HT-29 (cell line): ENCODE measurements around the gene DISC1. TPM values are rescaled to one million over a fixed set of nuclear protein-coding genes. Genes with fewer than 3 reads are reported as not detected.

ENCODE experiments used
- DNase-seq: peaks from one replicate; pipeline ENCODE4 v3.0.0-alpha.2; 2015; ENCODE audit warnings: low spot score
- total RNA-seq: library from RNA; depleted of rRNA; stranded (reverse); fragments of >200 nt; shearing (Covaris generic); gene quantifications from 2 replicates; pipeline ENCODE4 v1.2.3, GENCODE V29; 2014

DISC1 gene
- total RNA-seq, 1 experiment from 2014 or later: 0.33 TPM

- no peak for DNase-seq
Measured at GRCh38 chr1:232038706-232039677, 412.4 kb downstream of the DISC1 start.

- no peak for DNase-seq
Measured at GRCh38 chr1:232040260-232040659, 413.7 kb downstream of the DISC1 start.

GRCh38 chr1:232044728-232045127 lies 418.1 kb downstream of the DISC1 start:
- no peak for DNase-seq

- no peak for DNase-seq
Measured at GRCh38 chr1:232045139-232045994, 418.8 kb downstream of the DISC1 start.

GRCh38 chr1:232046451-232047306 lies 420.1 kb downstream of the DISC1 start:
- DNase-seq: no peak

GRCh38 chr1:232047473-232047872 lies 420.9 kb downstream of the DISC1 start:
- peak; percentile 13 for DNase-seq

GRCh38 chr1:232048481-232048880 lies 421.9 kb downstream of the DISC1 start:
- DNase-seq: no peak

GRCh38 chr1:232049335-232049734 lies 422.7 kb downstream of the DISC1 start:
- no peak for DNase-seq

GRCh38 chr1:232057217-232057895 lies 430.8 kb downstream of the DISC1 start:
- no peak for DNase-seq

GRCh38 chr1:232057896-232058274 lies 431.3 kb downstream of the DISC1 start:
- no peak for DNase-seq

- DNase-seq: no peak
Measured at GRCh38 chr1:232059726-232060374, 433.3 kb downstream of the DISC1 start.

- no peak for DNase-seq
Measured at GRCh38 chr1:232062967-232063366, 436.4 kb downstream of the DISC1 start.

GRCh38 chr1:232066521-232066920 lies 439.9 kb downstream of the DISC1 start:
- DNase-seq: no peak

GRCh38 chr1:232074265-232074664 lies 447.7 kb downstream of the DISC1 start:
- no peak for DNase-seq

- no peak for DNase-seq
Measured at GRCh38 chr1:232077809-232078208, 451.2 kb downstream of the DISC1 start.

GRCh38 chr1:232084584-232085223 lies 458.1 kb downstream of the DISC1 start:
- peak; percentile 29 for DNase-seq

- no peak for DNase-seq
Measured at GRCh38 chr1:232090816-232091215, 464.2 kb downstream of the DISC1 start.
